Measurements from ENCODE around the gene MCF2L.

GRCh38 chr13:113086991-113087922, 118.2 kb downstream of the MCF2L start:
- TF ChIP-seq POLR2A (IDR thresholded peaks at IDR 0.05; ENCODE audit: low read depth, low read length), result no peak
- TF ChIP-seq POLR2AphosphoS5 (IDR thresholded peaks at IDR 0.05; ENCODE audit: low read depth, low read length), result no peak
